K562 (cell line): ENCODE results near the gene OR5AR1. TPM values are rescaled to one million over a fixed set of nuclear protein-coding genes. Genes with fewer than 3 reads are reported as not detected.

ENCODE experiments used
- CUX1 ChIP-seq: fragments of 200-800 bp; sonication (Bioruptor generic); IDR thresholded peaks from 2 replicates; pipeline ENCODE4 v1.6.1; 2016; ENCODE audit warnings: missing genetic modification characterization, missing compliant biosample characterization
- TAL1 ChIP-seq: fragments of 450-650 bp; IDR thresholded peaks from 2 replicates; pipeline ENCODE4 v1.6.1; 2016; ENCODE audit warnings: mild to moderate bottlenecking
- ZNF592 ChIP-seq: fragments of 450-650 bp; IDR thresholded peaks from 2 replicates; pipeline ENCODE4 v1.6.1; 2017; ENCODE audit warnings: antibody characterized with exemption, mild to moderate bottlenecking
- polyA plus RNA-seq, 8 experiments: library from polyadenylated mRNA; depleted of rRNA in 4 of 8; stranded (reverse) in 5 of 8; unstranded in 3 of 8; fragments of >200 nt; fragmentation: Nextera tagmentation in 2 of 8; fragmentation: Illumina TruSeq in 1 of 8; extraction: Ambion mirVana in 2 of 8; extraction: Trizol in 1 of 8; gene quantifications; 2 replicates each; pipeline versions ENCODE4 v1.2.1 to v1.2.3, GENCODE V29; 2011 to 2014; ENCODE audit warnings: inconsistent platforms in 1 of 8, missing spikeins in 1 of 8
- total RNA-seq, 7 experiments: library from RNA; depleted of rRNA in 6 of 7; stranded (reverse); fragments of >200 nt in 6 of 7; fragmentation: Illumina TruSeq in 2 of 7; extraction: Trizol in 2 of 7; gene quantifications; 2 replicates each; pipeline versions ENCODE4 v1.2.1 to v1.2.3, GENCODE V29; 2011 to 2021; ENCODE audit warnings: low replicate concordance in 1 of 7
- TF ChIP-seq, protein P1 (sequence below): sonication (generic); formaldehyde crosslinking; IDR thresholded peaks from 2 replicates; pipeline ENCODE4 v1.9.0; 2022; ENCODE audit warnings: mild to moderate bottlenecking, missing genetic modification reagents

OR5AR1 gene
- total and polyA plus RNA-seq, 9 of the 15 experiments (the other 6 are each of a cell fraction or from before 2014, with no cell fraction given): not detected

DNA sequence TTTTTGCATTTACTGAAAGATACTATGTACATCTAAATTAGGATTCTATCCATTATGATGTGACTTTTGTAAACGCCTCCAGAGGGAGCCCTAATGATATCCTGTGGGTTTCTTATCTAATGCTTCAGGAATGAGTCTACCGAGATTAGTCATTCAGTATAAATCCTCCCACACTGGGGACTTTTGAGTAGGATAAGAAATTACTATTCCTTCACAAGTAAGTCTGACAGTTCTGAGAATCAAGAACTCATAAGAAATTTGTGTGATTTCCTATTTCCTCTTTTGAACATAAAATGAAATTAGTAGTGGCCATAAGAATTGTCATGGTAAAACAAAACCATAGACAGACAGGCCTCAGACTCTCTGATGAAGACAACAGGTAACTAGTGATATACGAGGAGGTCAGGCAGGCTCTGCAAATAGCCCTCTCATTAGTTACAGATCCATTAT is 38.8 kb upstream of the OR5AR1 start (continued):
- TF ChIP-seq CUX1 (CRISPR knock-in tag) (no peak), ZNF592 (no peak), TAL1 (no peak)
- TF ChIP-seq, protein P1, sequence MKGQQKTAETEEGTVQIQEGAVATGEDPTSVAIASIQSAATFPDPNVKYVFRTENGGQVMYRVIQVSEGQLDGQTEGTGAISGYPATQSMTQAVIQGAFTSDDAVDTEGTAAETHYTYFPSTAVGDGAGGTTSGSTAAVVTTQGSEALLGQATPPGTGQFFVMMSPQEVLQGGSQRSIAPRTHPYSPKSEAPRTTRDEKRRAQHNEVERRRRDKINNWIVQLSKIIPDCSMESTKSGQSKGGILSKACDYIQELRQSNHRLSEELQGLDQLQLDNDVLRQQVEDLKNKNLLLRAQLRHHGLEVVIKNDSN (CRISPR knock-in tag): no peak
